RKO (cell line): ENCODE measurements around the gene FAM171A2.
"Not testable (repeated sequence)": the region's sequence is repeated elsewhere in the genome, so short reads cannot be mapped to it uniquely, and the experiment has no call there.

Experiments
- DNase-seq: peaks from one replicate; pipeline ENCODE4 v3.0.0-alpha.2; 2016; ENCODE audit warnings: low spot score

Gene FAM171A2

GRCh38 chr17:44383363-44383762, 19.7 kb upstream of the FAM171A2 start:
- no peak for DNase-seq

DNA sequence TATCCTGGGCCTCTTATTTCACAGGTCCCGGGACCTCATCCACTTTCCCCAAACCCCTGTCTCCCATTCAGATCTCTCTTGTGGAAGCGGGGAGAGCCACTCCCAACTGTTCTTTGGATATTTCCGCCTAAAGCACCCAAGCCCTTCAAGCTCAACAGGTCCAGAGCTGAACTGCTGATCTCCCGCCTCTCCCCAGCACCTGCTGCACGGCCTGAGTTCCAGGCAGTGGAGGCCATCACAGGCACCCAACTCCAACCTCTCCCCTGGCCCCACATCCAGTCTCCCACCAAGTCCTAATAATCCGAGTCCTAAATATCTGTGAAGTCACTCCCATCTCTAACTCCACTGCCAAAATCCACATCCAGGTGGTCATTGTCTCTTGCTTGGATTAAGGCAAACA, 19.3 kb upstream of the FAM171A2 start:
- no peak for DNase-seq

DNA sequence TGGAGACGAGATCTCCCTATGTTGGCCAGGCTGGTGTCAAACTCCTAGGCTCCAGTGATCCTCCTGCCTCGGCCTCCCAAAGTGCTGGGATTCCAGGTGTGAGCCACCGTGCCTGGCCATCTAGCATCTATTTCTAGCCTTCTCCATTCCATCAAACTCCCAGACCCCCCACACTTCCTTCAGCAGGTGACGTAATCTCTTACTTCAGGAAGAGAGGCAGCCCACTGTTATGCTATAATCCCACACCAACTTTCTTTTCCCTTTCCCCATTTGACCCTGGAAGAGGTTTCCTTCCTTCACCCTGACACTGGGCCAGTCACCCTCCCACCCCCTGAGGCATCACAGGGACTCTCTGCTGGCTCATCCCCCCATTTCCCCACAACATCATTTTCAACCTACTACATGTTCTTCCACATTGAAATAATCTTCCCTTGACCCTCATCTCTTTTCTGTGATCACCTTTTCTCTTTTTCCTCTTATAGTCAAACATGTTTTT, 18.2 kb upstream of the FAM171A2 start:
- no peak for DNase-seq

DNA sequence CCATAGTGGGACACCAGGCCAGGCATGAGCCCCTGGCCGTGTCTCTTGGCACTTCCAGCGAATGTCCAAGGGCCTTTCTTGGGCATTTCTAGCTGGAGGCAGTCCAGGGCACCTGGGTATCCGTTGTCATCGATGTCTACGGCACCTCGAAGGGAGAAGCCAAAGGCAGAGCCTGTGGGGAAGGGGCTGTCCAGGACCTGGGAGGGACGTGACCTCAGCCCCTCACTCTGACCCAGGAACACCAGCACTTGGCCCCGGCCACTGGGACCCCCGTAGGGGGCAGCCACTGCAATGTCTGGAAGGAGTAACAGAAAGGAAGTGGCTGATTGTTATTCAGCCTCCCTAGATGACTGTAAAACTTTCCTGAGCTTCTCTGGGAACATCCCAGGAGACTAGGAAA, 17.1 kb upstream of the FAM171A2 start:
- no peak for DNase-seq

- no peak for DNase-seq
Observed at GRCh38 chr17:44379887-44380286, 16.2 kb upstream of the FAM171A2 start.

GRCh38 chr17:44378171-44378705, 14.6 kb upstream of the FAM171A2 start:
- no peak for DNase-seq

DNA sequence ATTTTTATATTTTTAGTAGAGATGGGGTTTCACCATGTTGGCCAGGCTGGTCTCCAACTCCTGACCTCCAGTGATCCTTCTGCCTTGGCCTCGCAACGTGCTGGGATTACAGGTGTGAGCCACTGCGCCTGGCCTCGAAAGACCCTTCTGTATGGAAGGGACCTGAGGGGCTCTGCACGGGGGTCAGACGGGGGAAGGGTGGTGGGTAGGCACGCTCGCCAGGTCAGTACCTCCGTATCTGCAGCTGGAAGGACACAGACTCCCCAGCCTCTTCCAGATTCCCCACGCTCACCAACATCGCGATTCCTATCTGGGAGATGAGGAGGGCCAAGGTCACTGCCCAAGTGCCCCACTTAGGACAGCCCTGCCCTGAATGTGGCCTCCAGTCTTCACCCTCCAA, 13.1 kb upstream of the FAM171A2 start:
- DNase-seq, result no peak

DNA sequence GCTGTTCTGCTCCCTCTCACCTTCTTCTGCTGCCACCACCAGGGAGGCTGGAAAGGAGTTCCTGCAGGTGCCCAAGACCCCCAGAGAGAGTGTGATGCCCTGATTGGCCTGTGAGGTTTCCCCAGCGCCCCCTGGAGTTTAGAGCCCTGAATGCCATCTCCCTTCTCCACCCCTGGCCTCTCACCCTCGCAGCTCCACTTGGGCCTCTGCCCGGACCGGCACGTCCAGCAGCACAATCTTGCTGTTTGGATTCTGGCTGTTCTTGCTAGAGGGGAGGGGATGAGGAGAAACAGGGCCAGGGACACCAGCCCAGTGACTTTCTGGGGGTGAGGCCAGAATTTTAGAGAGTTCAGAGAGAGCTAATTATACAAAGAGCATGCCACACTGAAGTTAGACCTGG, 12.5 kb upstream of the FAM171A2 start:
- DNase-seq, result no peak

- no peak for DNase-seq
Observed at GRCh38 chr17:44375196-44376017, 11.8 kb upstream of the FAM171A2 start.

DNA sequence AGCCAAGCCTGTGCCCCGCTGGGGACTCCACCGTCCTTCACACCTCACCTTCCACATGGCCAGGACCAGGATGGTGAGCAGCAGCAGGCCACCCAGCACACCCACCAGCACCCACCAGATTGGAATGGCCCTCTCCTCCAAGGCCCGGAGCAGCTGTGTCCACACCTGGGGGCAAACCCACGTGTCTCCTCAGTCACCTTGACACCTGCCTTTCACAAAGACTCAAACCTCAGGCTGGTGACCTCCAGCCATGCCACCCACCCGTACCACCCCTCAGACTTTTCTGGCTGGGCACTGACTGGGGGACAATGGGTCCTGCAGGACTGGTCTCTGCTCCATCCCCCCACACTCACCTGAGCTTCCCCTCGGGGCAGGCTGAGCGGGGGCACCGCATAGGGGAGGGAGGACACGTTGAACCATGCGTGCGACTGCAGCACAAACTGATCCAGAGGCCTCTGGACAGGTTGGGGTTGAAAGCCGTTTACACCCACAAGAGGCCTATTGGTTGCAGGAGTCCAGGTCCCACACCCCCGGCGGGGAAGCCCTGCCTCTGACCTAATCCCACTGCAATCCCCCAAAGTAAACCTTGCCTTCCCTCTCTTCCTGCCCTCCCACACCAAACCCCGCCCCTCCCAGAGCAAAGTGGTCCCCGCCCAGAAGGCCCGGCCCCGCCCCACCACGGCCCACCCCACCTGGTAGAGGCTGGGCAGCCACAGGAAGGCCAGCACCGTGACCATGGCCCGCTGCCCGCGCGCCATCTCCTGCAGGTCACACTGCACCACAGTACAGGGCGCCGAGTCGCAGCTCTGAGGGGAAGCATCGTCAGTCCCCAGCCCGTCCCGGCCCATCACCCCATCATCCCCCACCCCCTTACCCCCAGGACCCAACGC, 10.9 kb upstream of the FAM171A2 start:
- no peak for DNase-seq

DNA sequence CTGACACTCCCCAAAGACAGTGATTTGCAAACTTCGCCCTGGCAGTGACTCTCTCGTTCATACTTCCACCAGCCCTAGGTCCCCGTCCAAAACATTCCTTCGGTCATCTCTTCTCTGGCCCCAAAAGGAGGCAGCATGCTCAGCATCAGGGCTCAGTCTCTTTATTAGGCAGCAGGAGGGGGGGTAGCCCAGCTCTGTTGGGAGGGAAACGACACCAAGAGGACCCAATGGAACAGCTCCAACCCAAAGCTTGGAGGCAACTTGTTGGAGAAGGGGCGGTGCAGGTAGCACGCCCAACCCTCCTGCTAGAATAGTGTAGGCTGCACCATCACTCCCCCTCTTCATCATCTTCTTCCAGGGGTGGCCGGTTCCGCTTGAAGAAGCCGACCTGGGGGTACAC, 8.4 kb upstream of the FAM171A2 start:
- no peak for DNase-seq

- DNase-seq, result not testable (repeated sequence)
Observed at GRCh38 chr17:44369414-44370023, 5.9 kb upstream of the FAM171A2 start.

DNA sequence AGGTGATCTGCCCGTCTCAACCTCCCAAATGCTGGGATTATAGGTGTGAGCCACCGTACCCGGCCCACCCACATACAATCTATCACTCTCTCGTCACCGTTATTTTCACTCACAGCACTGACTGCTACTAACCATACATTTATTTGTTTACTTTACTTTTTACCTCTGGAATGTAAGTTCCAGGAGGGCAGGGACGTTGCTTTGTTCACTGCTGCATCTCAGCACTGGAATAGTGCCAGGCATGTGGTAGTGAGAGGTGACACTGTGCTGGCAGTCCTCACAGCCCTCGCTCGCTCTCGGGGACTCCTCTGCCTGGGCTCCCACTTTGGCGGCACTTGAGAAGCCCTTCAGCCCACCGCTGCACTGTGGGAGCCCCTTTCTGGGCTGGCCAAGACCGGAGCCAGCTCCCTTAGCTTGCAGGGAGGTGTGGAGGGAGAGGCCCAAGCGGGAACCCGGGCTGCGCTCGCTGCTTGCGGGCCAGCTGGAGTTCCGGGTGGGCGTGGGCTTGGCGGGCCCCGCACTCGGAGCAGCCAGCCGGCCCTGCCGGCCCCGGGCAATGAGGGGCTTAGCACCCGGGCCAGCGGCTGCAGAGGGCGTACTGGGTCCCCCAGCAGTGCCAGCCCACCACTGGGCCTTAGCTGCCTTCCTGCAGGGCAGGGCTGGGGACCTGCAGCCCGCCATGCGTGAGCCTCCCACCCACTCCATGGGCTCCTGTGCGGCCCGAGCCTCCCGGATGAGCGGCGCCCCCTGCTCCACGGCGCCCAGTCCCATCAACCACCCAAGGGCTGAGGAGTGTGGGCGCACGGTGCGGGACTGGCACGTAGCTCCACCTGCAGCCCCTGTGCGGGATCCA, 5.0 kb upstream of the FAM171A2 start:
- not testable (repeated sequence) for DNase-seq

- DNase-seq, result no peak
Observed at GRCh38 chr17:44367231-44367979, 3.8 kb upstream of the FAM171A2 start.

GRCh38 chr17:44365051-44365450, 1.4 kb upstream of the FAM171A2 start:
- not testable (repeated sequence) for DNase-seq

DNA sequence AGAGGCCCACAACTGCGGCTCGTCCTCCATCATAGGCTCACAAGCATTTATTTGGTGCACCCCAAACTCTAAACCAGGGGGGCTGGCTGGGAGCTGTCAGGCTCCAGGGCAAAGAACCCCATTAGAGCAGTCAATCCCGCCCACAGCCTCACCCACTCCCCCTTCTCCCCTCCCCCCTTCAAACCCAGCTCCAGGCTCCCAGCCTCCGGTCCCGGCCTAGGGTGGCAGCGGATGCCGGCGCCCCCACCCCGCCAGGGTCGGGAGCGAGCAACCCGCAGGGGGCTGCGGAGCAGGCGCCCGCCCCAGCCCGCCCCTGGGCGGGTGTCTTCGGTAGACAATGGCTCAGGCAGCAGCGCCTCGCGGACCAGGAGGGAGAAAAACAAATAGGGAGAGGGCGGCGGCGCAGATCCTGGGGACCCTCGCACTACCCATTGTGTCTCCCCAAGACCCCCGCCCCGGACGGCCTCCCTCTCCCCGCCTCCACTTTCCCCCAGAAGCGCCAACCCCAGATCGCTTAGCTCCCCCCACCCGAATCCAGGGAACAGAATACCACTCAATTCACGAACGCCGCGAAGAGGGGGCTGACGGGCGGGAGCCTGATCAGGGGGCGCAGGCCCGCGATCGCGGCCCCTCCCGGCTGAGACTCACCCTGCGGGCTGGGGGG, 572 bp downstream of the FAM171A2 start:
- peak; percentile 11 for DNase-seq

GRCh38 chr17:44362459-44362948, 1.1 kb downstream of the FAM171A2 start:
- no peak for DNase-seq

DNA sequence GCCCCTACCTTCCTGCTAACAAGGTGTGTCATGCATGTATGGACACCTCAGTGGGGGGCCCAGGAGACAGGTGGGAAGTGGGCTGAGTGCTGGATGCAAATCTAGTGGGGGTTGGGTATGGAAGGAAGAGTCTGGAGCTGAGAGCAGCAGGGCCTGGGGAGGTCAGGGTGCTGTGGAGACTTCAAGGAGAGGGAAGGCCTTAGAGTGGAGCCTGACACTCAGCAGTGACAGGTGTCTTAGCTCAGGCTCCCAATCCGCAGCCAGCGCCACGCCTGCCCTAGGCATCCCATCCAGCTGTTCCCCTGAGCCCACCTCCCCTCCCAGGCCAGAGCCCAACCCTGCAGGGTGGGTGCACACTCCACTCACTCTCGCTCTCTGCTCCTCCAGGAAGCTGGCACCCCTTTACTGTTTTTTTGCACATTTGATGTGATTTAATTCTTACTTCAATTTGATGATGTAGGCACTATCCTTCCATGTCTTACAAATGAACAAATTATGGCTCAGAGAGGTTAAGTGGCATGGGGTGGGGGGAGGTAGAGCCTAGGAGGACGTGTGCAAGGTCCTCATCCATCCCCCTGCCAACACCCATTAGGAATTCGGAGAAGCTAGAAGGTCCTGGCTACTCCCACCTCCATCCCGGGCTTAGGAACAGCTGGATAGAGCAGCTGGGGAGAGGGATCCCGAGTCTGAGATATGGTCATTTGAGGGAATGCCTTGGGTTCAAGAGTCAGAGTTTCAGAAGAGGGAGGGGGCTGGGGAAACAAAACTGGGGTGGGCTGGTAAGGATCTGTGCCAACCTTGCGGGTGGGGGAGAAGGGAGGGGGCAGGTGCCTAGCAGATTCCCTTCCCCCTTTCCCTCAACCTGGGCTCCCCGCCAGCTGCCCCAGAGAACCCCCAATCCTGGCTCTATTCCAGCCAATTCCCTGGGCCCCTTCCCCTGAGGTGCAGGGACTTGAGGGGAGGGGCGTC, 2.1 kb downstream of the FAM171A2 start:
- DNase-seq, result no peak

- DNase-seq, result peak; percentile 22
Observed at GRCh38 chr17:44360826-44361225, 2.8 kb downstream of the FAM171A2 start.
